IMR-90 (cell line): ENCODE data around the gene KIDINS220. TPM values are rescaled to one million over a fixed set of nuclear protein-coding genes. Genes with fewer than 3 reads are reported as not detected.

Experiments
- ATAC-seq: fragments of 200-7000 bp; cut with Tn5 transposase; 2 replicates; pipeline ENCODE4 v1.9.1; 2020; ENCODE audit warnings: low read depth, mild to moderate bottlenecking, moderate library complexity
- BruUV-seq: library from RNA; stranded (reverse); fragments of 400-500 nt; replicated peaks from 2 replicates; lab custom pipeline; 2021; lab: Mats Ljungman, UMichigan
- CTCF ChIA-PET: fragments of 300-600 bp; formaldehyde crosslinking; extraction: SDS; loops from one replicate; lab custom pipeline; 2021; ENCODE audit warnings: antibody characterized with exemption; lab: Yijun Ruan, JAX
- POLR2A ChIA-PET: fragments of 300-600 bp; sonication (Branson Sonifier 250); formaldehyde crosslinking; loops from one replicate; lab custom pipeline; 2022; ENCODE audit warnings: antibody characterized with exemption; ENCODE audit not compliant: unreplicated experiment; lab: Charles Lee
- DNase-seq: peaks from one replicate; pipeline ENCODE4 v3.0.0; 2013
- H2AFZ ChIP-seq: replicated peaks from 2 replicates; pipeline ENCODE3; 2013; ENCODE audit warnings: low read length, mild to moderate bottlenecking; ENCODE audit not compliant: poor library complexity
- H2AK5ac ChIP-seq: 2 replicates; pipeline ENCODE4 v1.6.1; 2013; ENCODE audit warnings: low read depth, low read length, inconsistent platforms
- H2AK9ac ChIP-seq: replicated peaks from 2 replicates; pipeline ENCODE3; 2013; ENCODE audit warnings: mild to moderate bottlenecking, low read depth, low read length, moderate library complexity; ENCODE audit not compliant: poor library complexity
- H2BK120ac ChIP-seq: 2 replicates; pipeline ENCODE4 v1.6.1; 2013; ENCODE audit warnings: low read depth, low read length, inconsistent platforms
- H2BK15ac ChIP-seq: 3 replicates; pipeline ENCODE4 v1.6.1; 2013; ENCODE audit warnings: low read depth, low read length, inconsistent platforms
- H2BK20ac ChIP-seq: 2 replicates; pipeline ENCODE4 v1.6.1; 2013; ENCODE audit warnings: low read depth, mild to moderate bottlenecking, inconsistent platforms, low read length, moderate library complexity
- H2BK5ac ChIP-seq: 2 replicates; pipeline ENCODE4 v1.6.1; 2013; ENCODE audit warnings: mild to moderate bottlenecking, low read depth, low read length, inconsistent platforms; ENCODE audit not compliant: poor library complexity, severe bottlenecking
- H3K14ac ChIP-seq: replicated peaks from 2 replicates; pipeline ENCODE4 v1.6.1; 2013; ENCODE audit warnings: low read depth, low read length, inconsistent platforms
- H3K18ac ChIP-seq: 2 replicates; pipeline ENCODE4 v1.6.1; 2013; ENCODE audit warnings: low read depth, low read length, control low read depth
- H3K23ac ChIP-seq: 2 replicates; pipeline ENCODE4 v1.6.1; 2013; ENCODE audit warnings: low read depth, low read length, inconsistent platforms
- H3K27ac ChIP-seq: 2 replicates; pipeline ENCODE4 v1.5.1; 2013; ENCODE audit warnings: mild to moderate bottlenecking, control low read depth, low read length; ENCODE audit not compliant: insufficient read depth
- H3K27me3 ChIP-seq: 2 replicates; pipeline ENCODE4 v1.6.1; 2013; ENCODE audit warnings: low read length; ENCODE audit not compliant: control insufficient read depth, insufficient read depth
- H3K36me3 ChIP-seq: 2 replicates; pipeline ENCODE4 v1.6.1; 2013; ENCODE audit warnings: low read length, mixed read lengths; ENCODE audit not compliant: control insufficient read depth, insufficient read depth
- H3K4ac ChIP-seq: 2 replicates; pipeline ENCODE4 v1.6.1; 2013; ENCODE audit warnings: low read depth, low read length, inconsistent platforms
- H3K4me1 ChIP-seq: 2 replicates; pipeline ENCODE4 v1.6.1; 2013; ENCODE audit warnings: low read length, mixed read lengths; ENCODE audit not compliant: control insufficient read depth, insufficient read depth
- H3K4me2 ChIP-seq: 2 replicates; pipeline ENCODE4 v1.6.1; 2013; ENCODE audit warnings: low read depth, mild to moderate bottlenecking, control low read depth, low read length, moderate library complexity
- H3K4me3 ChIP-seq: 2 replicates; pipeline ENCODE4 v1.5.1; 2013; ENCODE audit warnings: low read depth, mild to moderate bottlenecking, control low read depth, low read length, moderate library complexity; ENCODE audit not compliant: insufficient read depth
- H3K56ac ChIP-seq: 2 replicates; pipeline ENCODE4 v1.6.1; 2013; ENCODE audit warnings: low read length, inconsistent platforms; ENCODE audit not compliant: insufficient read depth; ENCODE audit errors: extremely low read depth
- H3K79me1 ChIP-seq, 2 experiments: 2 replicates each; pipeline ENCODE4 v1.6.1; 2013; ENCODE audit warnings: low read length in 2 of 2, inconsistent platforms in 1 of 2, low read depth in 1 of 2
- H3K9ac ChIP-seq: 2 replicates; pipeline ENCODE4 v1.6.1; 2013; ENCODE audit warnings: low read depth, low read length, control low read depth
- H3K9me1 ChIP-seq: 2 replicates; pipeline ENCODE4 v1.6.1; 2013; ENCODE audit warnings: low read length, inconsistent platforms; ENCODE audit not compliant: insufficient read depth
- H3K9me3 ChIP-seq: 2 replicates; pipeline ENCODE4 v1.6.1; 2013; ENCODE audit warnings: low read length; ENCODE audit not compliant: control insufficient read depth, insufficient read depth
- H4K20me1 ChIP-seq: 2 replicates; pipeline ENCODE4 v1.6.1; 2013; ENCODE audit warnings: low read length, inconsistent platforms; ENCODE audit not compliant: insufficient read depth
- H4K5ac ChIP-seq: 2 replicates; pipeline ENCODE4 v1.6.1; 2013; ENCODE audit warnings: mild to moderate bottlenecking, low read depth, low read length, control low read depth
- H4K8ac ChIP-seq, 2 experiments: 2 replicates each; pipeline ENCODE4 v1.6.1; 2013; ENCODE audit warnings: low read depth in 2 of 2, low read length in 2 of 2, control low read depth in 1 of 2, inconsistent platforms in 1 of 2
- H4K91ac ChIP-seq: 2 replicates; pipeline ENCODE4 v1.6.1; 2013; ENCODE audit warnings: low read depth, low read length, inconsistent platforms; ENCODE audit not compliant: insufficient read depth
- BHLHE40 ChIP-seq: fragments of 150-350 bp; IDR thresholded peaks from 2 replicates; pipeline ENCODE4 v1.6.1; 2016; ENCODE audit warnings: mild to moderate bottlenecking, low read depth, low read length
- CEBPB ChIP-seq: IDR thresholded peaks from 2 replicates; pipeline ENCODE4 v1.6.1; 2012; ENCODE audit warnings: low read depth, low read length, improper control_type of control experiment
- CHD1 ChIP-seq: IDR thresholded peaks from 2 replicates; pipeline ENCODE4 v1.6.1; 2012; ENCODE audit warnings: low read depth, low read length, improper control_type of control experiment
- CTCF ChIP-seq: conservative IDR thresholded peaks from 2 replicates; pipeline ENCODE4 v1.5.1; 2012; ENCODE audit warnings: mild to moderate bottlenecking, low read depth, low read length, improper control_type of control experiment
- ELK1 ChIP-seq: fragments of 150-350 bp; IDR thresholded peaks from 2 replicates; pipeline ENCODE4 v1.6.1; 2016; ENCODE audit warnings: low read depth, mild to moderate bottlenecking, low read length, moderate library complexity, borderline replicate concordance
- FOS ChIP-seq: fragments of 150-350 bp; IDR thresholded peaks from 2 replicates; pipeline ENCODE4 v1.6.1; 2016; ENCODE audit warnings: low read depth, low read length
- MAFK ChIP-seq: IDR thresholded peaks from 2 replicates; pipeline ENCODE4 v1.6.1; 2012; ENCODE audit warnings: low read depth, low read length, improper control_type of control experiment
- MAZ ChIP-seq: IDR thresholded peaks from 2 replicates; pipeline ENCODE4 v1.6.1; 2012; ENCODE audit warnings: low read depth, mild to moderate bottlenecking, low read length, improper control_type of control experiment, moderate library complexity, borderline replicate concordance
- MXI1 ChIP-seq: IDR thresholded peaks from 2 replicates; pipeline ENCODE4 v1.6.1; 2012; ENCODE audit warnings: low read depth, mild to moderate bottlenecking, low read length, moderate library complexity, borderline replicate concordance
- NFE2L2 ChIP-seq: fragments of 150-350 bp; IDR thresholded peaks from 2 replicates; pipeline ENCODE4 v1.6.1; 2016; ENCODE audit warnings: low read depth, mild to moderate bottlenecking, low read length
- POLR2A ChIP-seq: IDR thresholded peaks from 2 replicates; pipeline ENCODE4 v1.6.1; 2012; ENCODE audit warnings: mild to moderate bottlenecking, low read depth, low read length
- RAD21 ChIP-seq: IDR thresholded peaks from 2 replicates; pipeline ENCODE4 v1.6.1; 2012; ENCODE audit warnings: low read length, improper control_type of control experiment
- RCOR1 ChIP-seq: IDR thresholded peaks from 2 replicates; pipeline ENCODE4 v1.6.1; 2012; ENCODE audit warnings: mild to moderate bottlenecking, low read length, improper control_type of control experiment; ENCODE audit not compliant: insufficient replicate concordance
- RFX5 ChIP-seq: IDR thresholded peaks from 2 replicates; pipeline ENCODE4 v1.8.0; 2012; ENCODE audit warnings: low read depth, mild to moderate bottlenecking, low read length, moderate library complexity
- SMC3 ChIP-seq: fragments of 150-350 bp; IDR thresholded peaks from 2 replicates; pipeline ENCODE4 v1.6.1; 2016; ENCODE audit warnings: low read depth, mild to moderate bottlenecking, antibody characterized with exemption, low read length, moderate library complexity
- USF2 ChIP-seq: fragments of 150-350 bp; IDR thresholded peaks from 2 replicates; pipeline ENCODE4 v1.6.1; 2017; ENCODE audit warnings: mild to moderate bottlenecking, antibody characterized with exemption, low read length, low read depth
- WGBS, 2 experiments: methylation state at CpG; one replicate each; pipeline versions ENCODE4 v1.1.5 to v1.1.7; 2013; ENCODE audit warnings: missing lambda C conversion rate in 2 of 2; ENCODE audit not compliant: insufficient read length in 1 of 2; ENCODE audit errors: extremely low coverage in 2 of 2; 5-methylcytosine and 5-hydroxymethylcytosine counted together
- dilution Hi-C: fragments of 300-500 bp; cut with HindIII; formaldehyde crosslinking; loops from one replicate; pipeline ENCODE4 v1.14.3; 2018; ENCODE audit warnings: low sequenced_read_pairs; ENCODE audit not compliant: unreplicated experiment
- in situ Hi-C: fragments of 300-500 bp; cut with MboI; formaldehyde crosslinking; loops from 3 replicates; pipeline ENCODE4 v1.14.3; 2019; ENCODE audit warnings: low sequenced_read_pairs, inconsistent platforms, mixed read lengths
- intact Hi-C: fragments of 100-400 bp; cut with micrococcal nuclease; formaldehyde crosslinking; loops from 2 replicates; pipeline ENCODE4 v1.10.0; 2022
- polyA plus RNA-seq, 3 experiments: library from polyadenylated mRNA; depleted of rRNA; stranded (reverse); fragments of >200 nt; gene quantifications; 2 replicates each; pipeline ENCODE4 v1.2.3, GENCODE V29; 2012; ENCODE audit warnings: low replicate concordance in 1 of 3
- total RNA-seq: library from RNA; depleted of rRNA; stranded (reverse); fragments of >200 nt; gene quantifications from 2 replicates; pipeline ENCODE4 v1.2.3, GENCODE V29; 2012

KIDINS220 gene
- total and polyA plus RNA-seq, 2 of the 4 experiments (the other 2 are of a cell fraction), result 23.1 to 63.4 TPM

GRCh38 chr2:8831516-8831915 is 5.9 kb downstream of the KIDINS220 start:
- H2BK120ac ChIP-seq, result no peak overlapping the region
- BruUV-seq, result no TSS peak
- H3K4me1 ChIP-seq, result peaks cover 2% of the 10 kb centered on the region; the same call in 1 of the 2 replicates
- H3K4ac ChIP-seq, result no peak overlapping the region
- TF ChIP-seq FOS (no peak), ELK1 (no peak), MXI1 (no peak), USF2 (no peak), CEBPB (no peak), SMC3 (no peak), POLR2A (no peak), CHD1 (no peak), NFE2L2 (no peak), CTCF (no peak), RAD21 (no peak), RFX5 (no peak), MAZ (no peak), BHLHE40 (no peak), RCOR1 (no peak), MAFK (no peak)
- H4K91ac ChIP-seq, result no peak overlapping the region
- no peak overlapping the region for H4K8ac ChIP-seq
- no peak overlapping the region for H3K18ac ChIP-seq
- H3K4me2 ChIP-seq, result no peak overlapping the region
- H4K20me1 ChIP-seq, result peaks cover 66% of the 10 kb centered on the region
- no peak overlapping the region for H2AK9ac ChIP-seq
- H2AK5ac ChIP-seq, result no peak overlapping the region
- H2BK15ac ChIP-seq, result no peak overlapping the region
- no peak overlapping the region for H3K27ac ChIP-seq
- peaks cover 17% of the 10 kb centered on the region for H3K9me1 ChIP-seq
- H3K4me3 ChIP-seq, result no peak overlapping the region
- no peak overlapping the region for H4K5ac ChIP-seq
- no peak overlapping the region for H3K14ac ChIP-seq
- H3K23ac ChIP-seq, result no peak overlapping the region
- no peak overlapping the region for H2AFZ ChIP-seq
- H3K27me3 ChIP-seq, result no peaks in the 10 kb centered on the region
- no peaks in the 10 kb centered on the region for H3K36me3 ChIP-seq
- H3K56ac ChIP-seq, result no peak overlapping the region
- dilution Hi-C loops, result no loop called here
- H2BK20ac ChIP-seq, result no peak overlapping the region
- ATAC-seq (no peak), DNase-seq (no peak)
- H3K9ac ChIP-seq, result no peak overlapping the region
- in situ Hi-C loops, result no loop called here
- H3K79me1 ChIP-seq, result peaks cover 46 to 78% of the 10 kb centered on the region in 2 experiments
- intact Hi-C loops, result no loop called here
- no peaks in the 10 kb centered on the region for H3K9me3 ChIP-seq
- no peak overlapping the region for H2BK5ac ChIP-seq
- CTCF ChIA-PET, result no interaction called here
- POLR2A ChIA-PET, result no interaction called here
- WGBS, 2 experiments, result no CpG with 5 or more reads among the region's 2 CpGs
